ENCODE measurements around the gene PTPN4.

The PTPN4 gene

DNA sequence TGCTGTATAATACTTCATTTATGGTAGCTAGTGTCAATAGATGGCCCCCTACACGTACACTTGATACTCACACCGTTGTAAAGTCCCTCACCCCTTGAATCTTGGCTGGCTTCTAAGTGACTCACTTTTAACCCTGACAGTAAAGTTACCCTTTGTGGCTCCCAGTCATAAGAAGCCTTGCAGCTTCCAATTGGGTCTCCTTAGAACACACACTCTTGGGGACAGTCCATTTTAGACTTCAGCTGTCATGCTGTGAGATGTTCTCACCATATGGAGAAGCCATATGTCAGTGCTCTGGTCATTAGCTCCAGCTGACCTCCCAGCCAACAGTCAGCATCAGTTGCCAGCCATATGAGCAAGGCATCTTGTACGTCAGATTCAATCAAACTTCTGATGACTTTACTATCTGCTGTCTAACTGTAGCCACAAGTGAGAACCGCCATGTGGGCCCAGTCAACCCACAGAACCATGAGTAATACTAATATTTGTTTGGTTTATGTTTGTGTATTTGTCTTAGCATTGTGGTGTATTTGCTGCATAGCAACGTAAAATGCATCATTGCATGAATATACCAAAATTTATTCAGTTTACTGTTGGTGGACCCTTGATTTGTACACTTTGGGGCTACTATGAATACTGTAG, 68.3 kb downstream of the PTPN4 start:
- peak; percentile 60 for DNase-seq (ENCODE audit: low read depth)
- no peak for TF ChIP-seq CTCF (conservative IDR thresholded peaks at IDR 0.05; ENCODE audit: low read depth, low read length)
- no peak overlapping the region for H3K4me3 ChIP-seq (ENCODE audit: low read depth, low read length)

DNA sequence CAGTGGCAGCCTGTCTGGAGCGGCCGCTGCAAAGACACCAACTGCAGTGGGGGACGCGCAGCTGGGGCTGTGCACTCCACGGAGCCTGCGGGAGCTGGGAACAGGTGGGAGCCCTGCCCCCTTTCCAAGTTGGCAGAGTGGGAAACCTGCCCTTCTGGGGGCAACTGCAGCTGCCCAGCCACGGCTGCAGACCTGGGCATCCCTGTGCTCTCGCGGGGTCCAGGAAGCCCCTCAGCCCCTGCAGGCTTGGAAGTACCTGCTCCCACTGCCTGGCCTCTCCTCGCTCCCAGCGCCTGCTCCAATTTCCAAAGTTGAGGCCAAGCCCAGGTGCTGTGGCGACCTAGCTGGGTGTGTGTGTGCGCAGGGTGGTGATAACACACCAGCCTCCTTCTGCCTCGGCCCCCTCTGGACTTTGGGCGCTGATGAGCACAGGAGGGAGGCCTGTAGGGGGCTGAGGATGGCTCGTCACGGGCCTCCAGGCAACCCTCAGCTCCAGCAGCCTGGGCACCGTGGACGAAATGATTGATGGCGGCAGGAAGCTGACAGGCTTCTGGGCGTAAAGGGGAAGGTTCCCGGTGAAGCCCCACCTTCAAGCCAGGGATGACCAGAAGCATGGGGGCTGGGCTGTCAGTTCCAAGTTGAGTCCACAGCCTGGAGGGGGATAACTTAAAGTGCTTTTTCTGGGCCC, 76.9 kb downstream of the PTPN4 start:
- no peak for TF ChIP-seq CTCF (conservative IDR thresholded peaks at IDR 0.05; ENCODE audit: low read depth, low read length)
- no peak for DNase-seq (ENCODE audit: low read depth)
- no peak overlapping the region for H3K4me3 ChIP-seq (ENCODE audit: low read depth, low read length)

GRCh38 chr2:119837350-119837749, 77.6 kb downstream of the PTPN4 start:
- H3K4me3 ChIP-seq (ENCODE audit: low read depth, low read length), result no peak overlapping the region
- DNase-seq (ENCODE audit: low read depth), result no peak
- no peak for TF ChIP-seq CTCF (conservative IDR thresholded peaks at IDR 0.05; ENCODE audit: low read depth, low read length)

DNA sequence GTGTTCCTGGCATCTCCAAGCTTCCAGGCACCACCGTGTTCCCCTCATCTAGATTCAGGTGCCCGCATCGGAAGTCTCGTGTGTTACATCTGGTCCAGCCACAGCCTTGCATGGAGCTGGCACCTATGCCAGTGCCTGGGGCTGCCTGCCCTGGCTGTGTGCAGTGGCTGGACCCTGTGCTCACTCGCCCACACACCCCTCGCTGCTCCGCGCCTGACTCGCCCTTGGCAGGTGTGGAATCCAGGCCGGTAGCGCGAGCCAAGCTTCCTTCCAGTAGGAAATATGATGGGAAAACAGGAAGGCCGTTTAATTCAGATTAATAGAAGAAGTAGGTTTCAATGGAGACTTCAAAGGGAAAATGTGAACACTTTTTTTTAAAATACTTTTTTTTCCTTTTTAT, 78.0 kb downstream of the PTPN4 start:
- no peak overlapping the region for H3K4me3 ChIP-seq (ENCODE audit: low read depth, low read length)
- TF ChIP-seq CTCF (conservative IDR thresholded peaks at IDR 0.05; ENCODE audit: low read depth, low read length), result no peak
- DNase-seq (ENCODE audit: low read depth), result no peak

- DNase-seq (ENCODE audit: low read depth), result no peak
- no peak for TF ChIP-seq CTCF (conservative IDR thresholded peaks at IDR 0.05; ENCODE audit: low read depth, low read length)
Measured at GRCh38 chr2:119838179-119838578, 78.5 kb downstream of the PTPN4 start.

GRCh38 chr2:119841550-119841949, 81.8 kb downstream of the PTPN4 start:
- H3K4me3 ChIP-seq (ENCODE audit: low read depth, low read length), result no peak overlapping the region
- peak; percentile 41 for DNase-seq (ENCODE audit: low read depth)
- TF ChIP-seq CTCF (conservative IDR thresholded peaks at IDR 0.05; ENCODE audit: low read depth, low read length), result no peak

More at GRCh38 chr2:119838179-119838578, 78.5 kb downstream of the PTPN4 start:
- H3K4me3 ChIP-seq (ENCODE audit: low read depth, low read length), result no peak overlapping the region

DNA sequence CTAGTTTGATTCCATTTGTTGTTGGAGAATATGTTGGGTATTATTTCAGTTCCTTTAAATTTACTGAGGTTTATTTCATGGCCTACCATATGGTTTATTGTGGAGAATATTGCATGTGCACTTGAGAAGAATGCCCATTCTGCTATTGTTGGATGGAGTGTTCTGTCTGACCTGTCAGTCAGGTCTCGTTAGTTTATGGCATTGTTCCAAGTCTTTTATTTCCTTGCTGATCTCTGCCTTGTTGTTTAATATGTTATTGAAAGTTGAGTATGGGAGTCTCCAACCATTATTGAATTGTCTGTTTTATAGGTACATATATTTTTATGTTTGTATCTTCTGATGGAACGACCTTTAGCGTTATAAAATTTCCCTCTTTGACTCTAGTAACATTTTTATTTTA, 86.3 kb downstream of the PTPN4 start:
- no peak for DNase-seq (ENCODE audit: low read depth)
- no peak for TF ChIP-seq CTCF (conservative IDR thresholded peaks at IDR 0.05; ENCODE audit: low read depth, low read length)
- H3K4me3 ChIP-seq (ENCODE audit: low read depth, low read length), result no peak overlapping the region

Data from choroid plexus epithelial cell (primary cell).